Stimulated activated CD4-positive, alpha-beta T cell treated with anti-CD3 and anti-CD28 coated beads, TNF-alpha, amount 100 ng/mL, for 1 hour (primary cell): ENCODE measurements around the gene ODC1.
"Not testable (repeated sequence)": the region's sequence is repeated elsewhere in the genome, so short reads cannot be mapped to it uniquely, and the experiment has no call there.

Experiments
- DNase-seq, 3 donors: peaks; one replicate each; pipeline ENCODE4 v3.0.0-alpha.2; 2020; ENCODE audit warnings: low read depth in 3 of 3, low spot score in 1 of 3

The ODC1 gene

DNA sequence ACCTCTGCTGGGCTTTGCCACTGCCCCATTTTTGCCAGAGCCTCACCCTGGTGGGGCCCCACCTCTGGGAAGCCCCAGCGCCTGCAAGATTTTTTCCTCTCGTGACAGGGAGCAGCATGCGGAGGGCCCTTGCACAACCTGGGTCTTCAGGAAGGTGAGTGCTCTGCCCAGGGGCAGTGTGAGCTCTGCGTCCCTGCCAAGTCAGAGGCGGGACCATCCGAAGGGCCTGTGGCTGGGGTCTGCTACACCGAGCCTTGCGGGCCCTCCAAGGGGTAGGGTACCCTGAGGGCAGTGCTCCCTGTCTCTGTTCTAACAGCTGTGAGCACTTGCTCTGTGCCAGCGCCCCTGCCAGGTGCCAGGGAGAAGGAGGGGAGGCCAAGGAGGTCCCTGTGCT, 5.8 kb upstream of the ODC1 start:
- DNase-seq, result no peak

DNA sequence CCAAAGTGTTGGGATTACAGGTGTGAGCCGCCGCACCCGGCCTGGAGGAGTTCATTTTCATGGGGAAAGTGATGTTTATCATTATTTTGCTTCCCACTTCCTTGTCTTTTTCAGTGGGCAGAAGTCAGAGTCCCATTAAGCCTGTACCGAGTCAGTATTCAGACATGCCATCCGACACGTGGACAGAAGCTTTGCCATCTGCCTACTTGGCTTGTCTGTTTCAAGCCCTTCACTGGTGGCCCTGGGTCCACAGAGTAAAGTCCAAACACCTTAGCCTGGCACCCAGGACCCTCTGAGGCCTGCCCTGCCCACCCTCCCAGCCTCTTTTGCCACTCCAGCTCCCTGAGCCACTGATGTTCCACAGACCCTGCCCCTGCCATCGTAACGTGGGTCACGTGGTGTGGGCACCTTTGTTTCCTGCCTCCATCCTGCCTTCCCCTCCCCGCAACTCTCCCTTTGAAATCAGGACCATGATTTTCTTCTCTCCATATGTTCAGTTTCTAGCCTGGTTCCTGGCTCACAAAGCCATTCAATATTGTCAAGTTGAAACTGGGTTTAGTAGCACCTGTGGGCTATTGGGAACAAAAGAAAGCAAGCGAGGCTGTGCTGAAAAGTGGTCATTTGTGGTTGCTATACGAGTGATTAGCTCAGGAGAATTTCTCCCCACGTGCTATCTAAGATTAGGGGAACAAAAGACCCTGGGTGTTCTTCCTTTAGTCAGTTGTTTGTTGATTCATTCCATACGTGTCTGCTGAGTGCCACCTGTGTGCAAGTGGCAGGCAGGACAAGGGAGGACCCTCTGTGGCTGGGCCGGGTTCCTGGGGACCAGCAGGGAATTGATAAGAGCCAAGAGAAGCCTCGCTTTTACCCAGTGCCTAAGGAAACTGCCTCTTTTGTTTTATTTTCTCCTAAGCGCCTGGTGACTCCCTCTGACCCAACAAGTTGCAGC, 5.1 kb upstream of the ODC1 start:
- no peak for DNase-seq

DNA sequence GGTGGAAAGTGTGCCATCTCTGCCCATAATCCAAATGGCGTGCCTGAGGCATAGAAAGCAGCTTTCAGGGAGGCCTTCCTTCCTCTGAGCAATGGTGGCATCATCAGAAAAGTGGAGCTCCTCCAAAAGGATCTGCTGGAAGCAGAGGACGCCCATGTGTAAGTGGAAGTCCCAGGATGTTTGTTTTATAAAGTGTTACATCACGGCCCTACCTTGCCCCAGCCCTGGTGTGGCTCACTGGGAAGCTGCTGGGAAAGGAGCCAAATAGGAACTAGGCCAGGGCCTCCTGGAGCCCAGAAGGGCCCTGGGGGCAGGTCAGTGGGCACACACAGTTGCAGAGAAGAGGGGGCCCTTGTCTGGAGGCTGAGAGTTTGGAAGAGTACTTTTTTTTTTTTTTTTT, 4.2 kb upstream of the ODC1 start:
- no peak for DNase-seq

DNA sequence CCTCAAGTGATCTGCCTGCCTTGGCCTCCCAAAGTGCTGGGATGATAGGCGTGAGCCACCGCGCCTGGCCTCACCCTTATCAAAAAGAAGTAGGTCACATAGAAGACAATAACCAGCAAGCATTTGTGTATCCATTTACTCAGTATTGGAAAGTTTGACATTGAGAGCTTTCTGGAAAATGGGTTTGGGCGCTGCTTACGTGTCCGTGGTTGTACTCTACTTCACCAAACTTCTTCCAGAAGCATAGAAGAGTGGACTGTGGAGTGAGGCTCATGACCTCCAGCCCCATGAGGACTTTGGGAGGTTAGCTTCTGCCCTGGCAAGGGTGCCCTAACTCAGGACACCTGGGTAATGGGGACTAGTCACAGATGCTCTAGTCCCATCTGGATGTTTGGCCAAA, 3.7 kb upstream of the ODC1 start:
- DNase-seq, result no peak

DNA sequence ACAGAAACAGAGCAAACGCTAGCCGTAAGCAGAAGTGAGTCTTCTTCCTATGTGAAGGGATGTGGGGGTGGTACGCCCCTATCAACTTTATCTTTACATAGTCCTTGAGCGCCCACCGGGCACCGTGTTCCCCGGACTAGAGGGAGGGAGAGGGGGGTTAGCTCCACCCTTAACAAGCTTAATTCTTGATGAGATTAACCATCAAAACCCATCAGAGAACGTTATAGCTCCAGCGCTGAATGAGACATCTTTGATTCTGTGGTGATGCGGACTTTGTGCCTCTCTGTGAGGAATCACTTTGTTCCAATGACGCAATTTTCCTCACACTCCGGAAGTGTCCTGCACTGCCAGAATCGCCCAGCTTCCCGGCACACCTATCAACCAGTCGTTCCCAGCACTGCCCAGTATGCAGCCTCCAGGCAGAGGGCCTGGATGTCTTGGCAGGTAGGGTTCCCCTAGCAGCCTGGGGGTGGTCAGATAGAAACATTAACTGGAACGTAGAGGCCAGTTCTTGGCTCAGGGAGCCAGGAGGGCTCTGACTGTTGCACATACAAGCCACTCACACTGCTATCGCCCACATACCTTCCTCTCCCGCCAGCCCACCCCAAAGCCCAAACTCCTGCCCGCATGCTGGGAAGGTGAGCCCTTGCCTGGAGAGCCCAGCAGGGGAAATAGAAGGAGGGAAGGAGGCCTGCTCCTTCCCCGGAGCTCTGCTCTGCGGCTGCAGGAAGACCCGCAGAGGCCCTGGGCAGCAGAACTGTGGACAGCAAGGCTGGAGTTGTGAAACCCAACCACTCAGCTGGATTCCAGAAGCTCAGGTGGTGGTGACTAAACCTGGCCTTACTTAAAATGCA, 1.9 kb upstream of the ODC1 start:
- DNase-seq, result no peak

DNA sequence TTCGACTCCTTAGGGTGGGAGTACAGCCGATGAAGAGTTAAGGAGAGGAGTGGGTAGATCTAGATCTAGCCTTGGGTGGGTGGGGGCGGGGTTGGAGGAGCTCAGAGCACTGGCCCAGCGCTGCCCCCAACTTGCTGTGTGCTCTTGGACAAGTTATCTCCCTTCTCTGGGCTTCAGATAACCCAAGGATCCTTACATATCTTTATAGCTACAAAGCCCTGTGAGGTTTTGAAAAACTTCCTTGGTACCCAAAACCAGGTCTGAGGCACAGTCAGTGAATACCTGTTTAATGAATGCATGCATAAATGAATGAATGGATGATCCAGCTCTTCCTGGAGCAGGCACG, 1.3 kb upstream of the ODC1 start:
- DNase-seq, result no peak

DNA sequence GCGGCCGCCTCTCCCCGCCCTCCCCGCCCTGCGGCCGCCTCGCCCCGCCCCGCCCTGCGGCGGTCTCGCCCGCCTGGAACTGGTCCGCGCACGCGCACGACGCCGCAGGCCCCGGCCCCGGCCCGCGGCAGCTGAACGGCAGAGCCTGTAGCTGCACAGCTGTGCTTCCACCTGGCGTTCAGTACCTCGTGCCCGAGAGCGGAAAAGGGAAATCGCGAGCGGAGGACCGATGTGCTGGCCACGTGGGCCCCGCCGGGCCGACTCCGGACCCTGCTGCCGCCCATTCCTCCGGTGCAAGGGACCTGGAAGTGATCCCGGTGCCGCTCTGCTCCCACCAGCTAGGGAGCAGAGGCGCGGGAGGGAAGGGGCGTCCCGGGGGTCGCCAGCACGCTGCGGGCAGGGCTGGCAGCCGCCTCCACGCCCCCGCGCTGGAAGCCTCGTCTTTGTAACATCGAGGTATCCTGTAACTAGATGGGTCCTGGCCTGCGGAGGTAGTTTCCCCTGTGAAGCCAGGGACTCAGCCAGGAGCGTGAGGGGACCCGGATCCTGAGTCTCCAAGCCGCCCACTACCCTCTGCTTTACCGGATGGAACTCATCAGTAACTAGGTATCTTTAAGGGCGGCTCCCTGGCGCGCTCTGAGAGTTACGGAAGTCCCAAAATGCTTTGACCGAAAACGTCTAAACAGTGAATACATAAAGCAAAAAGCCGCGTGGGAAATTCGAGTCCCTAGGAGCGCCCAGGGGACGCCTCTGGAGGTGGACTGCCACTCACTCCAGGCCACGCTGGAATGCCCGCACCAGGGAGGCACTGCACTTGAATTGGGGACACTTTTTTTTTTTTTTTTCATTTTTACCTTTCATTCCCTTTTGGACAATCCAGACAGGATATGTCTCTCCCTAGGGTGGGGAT, 704 bp upstream of the ODC1 start:
- DNase-seq, result peak; percentile 86 to 95 (median 88)

DNA sequence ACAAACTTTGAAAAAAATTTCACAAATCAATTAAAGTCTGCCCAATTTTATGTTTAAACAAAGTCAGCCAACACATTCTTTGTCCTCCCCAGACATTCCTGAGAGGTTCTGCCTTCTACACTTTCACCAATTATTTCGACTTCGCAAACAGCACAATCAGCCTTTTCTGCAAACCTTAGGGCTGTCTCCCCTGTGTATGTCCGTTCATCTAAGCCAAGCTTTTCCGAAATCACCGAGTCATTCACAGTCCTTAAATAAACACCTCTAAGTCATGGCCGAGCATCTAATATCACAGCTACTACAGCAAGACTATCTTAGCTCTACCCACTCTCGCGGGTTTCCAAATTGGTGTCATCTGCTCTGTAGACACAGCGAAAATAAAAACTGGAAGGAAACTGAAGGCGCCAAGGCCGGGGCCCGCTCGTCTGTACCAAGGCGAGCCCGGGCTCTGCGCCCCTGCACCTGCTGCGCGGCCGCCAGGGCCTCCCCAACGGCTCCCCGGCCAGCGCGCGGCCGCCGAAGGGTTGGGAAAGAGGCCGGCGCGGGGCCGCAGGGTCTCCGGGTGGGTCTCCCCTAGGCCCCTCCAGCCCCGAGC, 730 bp downstream of the ODC1 start:
- peak in 2 of 3 donors; percentile 23 to 29 for DNase-seq

DNA sequence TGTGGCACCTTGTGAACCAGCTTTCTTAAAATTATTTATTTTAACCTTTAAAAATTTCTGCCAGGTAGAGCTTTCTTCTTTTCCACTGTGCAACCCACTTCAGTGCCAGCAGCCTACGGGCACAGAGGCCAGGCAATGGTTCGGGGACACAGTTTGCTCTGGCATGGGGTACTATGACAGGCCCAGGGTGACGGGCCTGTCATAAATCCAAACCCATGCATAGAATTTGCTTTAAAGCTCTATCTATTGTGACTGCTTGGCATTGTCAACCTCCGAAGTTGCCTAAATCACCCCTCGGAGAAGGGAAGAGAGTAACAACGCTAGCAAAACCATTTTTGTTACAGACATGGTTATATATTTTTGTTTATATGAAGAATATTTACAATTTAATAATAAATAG, 1.5 kb downstream of the ODC1 start:
- no peak for DNase-seq

DNA sequence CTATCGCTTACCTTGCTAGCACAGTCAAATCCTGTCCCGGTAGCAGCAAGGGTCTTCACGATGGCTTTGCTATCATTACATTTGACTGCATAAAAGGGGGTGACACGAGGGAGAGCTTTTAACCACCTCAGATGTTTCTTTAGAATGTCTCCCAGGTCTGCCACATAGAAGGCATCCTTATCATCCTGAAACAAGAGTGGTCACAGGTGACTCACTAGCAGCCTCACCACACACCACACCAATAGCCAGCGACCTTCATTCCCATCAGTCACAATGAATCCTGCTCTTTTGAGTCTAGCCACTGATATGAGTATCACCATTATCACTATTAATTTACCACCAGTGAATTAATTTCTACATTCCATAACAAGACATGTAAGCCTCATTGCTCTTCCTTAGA, 3.7 kb downstream of the ODC1 start:
- DNase-seq, result no peak

DNA sequence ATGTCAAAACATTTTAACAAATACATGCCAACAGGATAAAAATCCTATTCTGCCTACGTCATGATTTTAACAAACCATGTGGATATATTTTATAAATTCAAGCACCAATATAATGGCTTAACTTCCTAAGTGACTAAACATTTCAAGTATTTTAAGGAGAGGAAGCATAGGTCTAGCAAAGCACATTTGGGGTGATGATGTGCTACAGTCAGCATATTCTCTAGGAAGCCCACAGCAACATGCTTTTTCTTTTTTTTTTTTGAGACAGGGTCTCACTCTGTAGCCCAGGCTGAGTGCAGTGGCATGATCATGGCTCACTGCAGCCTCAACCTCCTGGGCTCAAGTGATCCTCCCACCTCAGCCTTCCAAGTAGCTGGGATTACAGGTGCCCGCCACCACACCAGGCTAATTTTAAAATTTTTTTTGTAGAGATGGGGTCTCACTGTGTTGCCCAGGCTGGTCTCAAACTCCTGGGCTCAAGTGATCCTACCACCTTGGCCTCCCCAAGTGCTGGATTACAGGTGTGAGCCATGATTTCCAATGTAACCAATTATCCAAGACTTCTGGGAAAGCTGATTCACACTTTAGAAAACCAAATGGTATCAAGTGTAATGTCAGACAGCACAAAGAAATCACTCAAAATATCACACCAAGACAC, 5.5 kb downstream of the ODC1 start:
- DNase-seq, result not testable (repeated sequence)

DNA sequence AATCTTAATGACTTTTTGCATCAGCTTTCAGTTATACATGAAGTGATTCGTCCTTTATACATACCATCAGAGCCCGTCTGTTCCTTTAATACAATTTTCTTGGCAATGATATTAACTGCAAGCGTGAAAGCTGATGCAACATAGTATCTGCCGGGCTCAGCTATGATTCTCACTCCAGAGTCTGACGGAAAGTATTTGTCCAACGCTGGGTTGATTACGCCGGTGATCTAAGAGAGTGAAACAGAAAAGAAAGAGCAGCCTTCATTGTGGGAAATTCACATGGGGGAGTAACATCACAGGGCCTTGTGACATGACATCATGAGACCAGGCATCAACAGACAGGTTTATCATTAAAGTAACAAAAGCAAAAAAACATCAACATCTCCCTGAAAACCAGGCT, 6.2 kb downstream of the ODC1 start:
- no peak for DNase-seq

DNA sequence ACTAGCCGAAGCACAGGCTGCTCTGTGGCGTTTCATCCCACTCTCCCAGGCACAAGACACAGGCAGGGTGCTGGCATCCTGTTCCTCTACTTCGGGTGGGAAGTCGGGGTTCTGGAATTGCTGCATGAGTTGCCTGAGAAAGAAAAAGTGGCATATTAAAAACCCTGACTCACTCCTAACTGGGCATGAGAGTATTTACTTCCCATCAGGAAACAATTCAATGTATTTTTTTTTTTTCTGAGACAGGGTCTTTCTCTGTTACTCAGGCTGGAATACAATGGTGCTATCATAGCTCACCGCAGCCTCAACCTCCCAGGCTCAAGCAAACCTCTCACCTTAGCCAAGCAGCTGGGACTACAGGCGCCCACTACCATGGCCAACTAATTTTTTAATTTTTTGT, 7.4 kb downstream of the ODC1 start:
- no peak for DNase-seq

DNA sequence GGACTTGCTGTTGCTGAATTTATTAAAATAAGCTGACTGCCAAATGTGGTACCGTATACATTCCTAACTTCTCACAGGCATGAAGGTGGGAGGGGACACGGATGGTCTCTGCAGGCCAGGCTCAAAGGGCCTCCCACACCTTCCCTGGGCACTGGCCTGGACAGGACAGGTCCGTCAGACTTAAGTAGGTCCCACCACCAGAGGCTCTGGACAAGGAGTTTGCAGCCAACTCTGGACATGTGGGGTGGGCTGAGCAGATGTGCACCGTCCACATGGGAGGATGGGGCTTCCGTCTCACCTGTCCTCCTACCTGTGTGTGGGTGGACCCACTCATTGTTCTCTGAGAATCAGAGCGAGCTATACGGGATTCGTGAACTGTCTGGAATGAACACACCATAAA, 8.2 kb downstream of the ODC1 start:
- no peak for DNase-seq

DNA sequence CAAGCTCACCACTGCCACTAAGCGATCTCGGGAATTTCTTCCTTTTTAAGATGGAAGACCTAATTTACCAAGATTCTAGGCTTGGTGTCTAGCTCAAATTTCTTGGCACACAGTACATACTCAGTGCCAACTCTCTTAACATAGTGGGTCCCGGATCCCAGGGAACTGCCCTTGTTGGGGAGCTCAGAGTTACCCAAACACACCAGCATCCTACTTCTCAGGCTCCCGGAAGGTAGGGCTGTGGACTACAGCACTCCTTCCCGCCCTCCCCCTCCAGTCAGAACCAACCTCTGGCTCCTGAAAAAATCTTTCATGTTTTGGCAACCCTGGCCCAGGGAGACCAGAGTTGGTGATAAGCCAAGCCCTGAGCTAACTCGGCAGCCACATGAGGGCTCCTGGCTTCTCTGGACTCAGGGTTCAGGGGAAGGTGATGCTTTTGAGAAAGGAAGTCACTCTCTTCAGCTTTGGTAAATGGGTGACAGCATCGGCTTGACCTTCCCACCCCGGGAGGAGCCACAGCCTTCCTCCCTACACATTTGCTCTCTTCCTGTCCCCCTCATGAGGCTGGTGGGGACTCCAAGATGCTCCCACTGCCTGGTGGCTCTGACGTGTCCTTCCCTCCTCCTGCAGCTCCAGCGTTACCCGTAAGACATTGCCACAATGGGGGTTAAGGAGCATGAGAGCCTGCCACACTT, 8.8 kb downstream of the ODC1 start:
- no peak for DNase-seq

DNA sequence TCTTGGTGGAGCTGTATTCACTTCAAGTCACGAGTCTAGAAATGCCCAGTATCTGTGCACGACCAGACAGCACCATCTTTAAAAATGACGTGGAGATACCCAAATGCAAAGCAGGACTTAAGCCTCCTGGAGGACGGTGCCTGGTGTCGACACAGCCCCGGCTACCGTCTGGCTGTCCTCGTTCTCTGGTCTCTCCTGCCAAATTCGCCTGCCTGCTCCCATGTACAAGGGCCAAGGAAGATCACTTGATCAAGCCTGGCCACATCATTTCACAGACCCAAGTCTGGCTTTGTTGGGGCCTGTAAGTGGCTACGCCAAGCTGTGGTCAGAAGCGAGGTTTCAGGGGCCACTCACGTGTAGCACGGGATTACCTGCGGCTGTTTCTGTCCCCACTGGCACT, 9.4 kb downstream of the ODC1 start:
- DNase-seq, result no peak

DNA sequence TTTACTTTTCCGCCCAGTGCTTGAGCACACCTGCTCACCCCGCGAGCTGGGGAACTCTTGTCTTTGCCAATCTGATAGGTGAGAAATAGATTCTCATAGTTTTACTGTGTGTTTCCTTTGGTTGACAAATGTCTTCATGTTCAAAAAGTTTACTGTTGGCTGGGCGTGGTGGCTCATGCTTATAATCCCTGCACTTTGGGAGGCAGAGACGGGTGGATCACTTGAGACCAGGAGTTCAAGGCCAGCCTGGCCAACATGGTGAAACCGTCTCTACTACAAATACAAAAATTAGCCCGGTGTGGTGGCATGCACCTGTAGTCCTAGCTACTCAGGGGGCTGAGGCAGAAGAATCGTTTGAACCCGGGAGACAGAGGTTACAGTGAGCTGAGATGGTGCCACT, 10.3 kb downstream of the ODC1 start:
- DNase-seq, result no peak

DNA sequence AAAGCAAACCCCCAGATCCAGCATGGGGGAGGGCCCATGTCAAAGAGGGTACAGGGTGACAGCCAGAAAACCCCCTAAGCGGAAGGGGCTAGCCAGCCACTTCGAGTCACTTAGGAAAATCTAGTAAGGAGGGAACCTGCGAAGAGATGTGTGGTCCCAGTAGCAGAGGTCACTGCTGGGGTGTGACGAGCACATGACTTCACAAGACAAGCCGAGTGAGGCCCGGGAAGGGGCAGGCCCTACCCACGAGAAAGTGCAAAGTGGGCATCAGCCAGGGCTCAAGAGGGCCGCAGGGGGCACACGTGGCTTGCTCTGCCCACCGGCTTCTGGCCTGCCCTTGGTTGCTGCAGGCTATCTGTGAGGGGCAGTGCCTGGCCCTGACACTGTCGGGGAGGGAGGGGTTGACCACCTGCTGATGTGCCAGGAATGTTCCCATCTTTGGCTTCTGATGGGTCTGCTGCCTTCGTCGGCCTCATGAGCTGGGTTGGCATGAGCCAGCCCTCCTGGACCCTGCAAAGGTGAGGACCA, 11.5 kb downstream of the ODC1 start:
- no peak for DNase-seq

DNA sequence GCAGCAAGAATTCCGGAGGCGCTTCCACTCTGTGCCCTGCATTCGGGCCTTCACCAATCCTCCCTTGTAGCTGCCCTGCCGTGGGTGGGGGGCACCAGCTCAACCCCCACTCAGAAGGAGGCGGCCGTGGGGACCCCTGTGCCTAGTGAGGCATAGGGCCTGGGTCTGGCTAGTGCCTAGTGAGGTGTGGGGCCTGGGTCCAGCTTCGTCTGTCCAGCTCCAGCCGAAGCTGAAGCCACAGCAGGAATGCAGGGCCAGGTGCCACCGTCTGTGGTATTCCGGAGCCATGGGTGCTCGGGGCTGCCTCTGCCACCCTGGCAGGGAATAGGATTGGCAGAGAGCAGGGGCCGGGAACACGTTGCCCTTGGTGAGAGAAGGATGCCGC, 12.3 kb downstream of the ODC1 start:
- DNase-seq, result no peak
